Kasumi-1 (cell line): ENCODE measurements around the gene PNMA8A.
A peak's percentile ranks its signal among the peaks of the same experiment; 100 is the strongest.

Source experiments
- DNase-seq, 2 experiments: peaks; one replicate each; lab custom pipeline; 2025; lab: John Stamatoyannopoulos, UW

PNMA8A gene

GRCh38 chr19:46428239-46429135 lies 42.9 kb downstream of the PNMA8A start, which contains the start of gene PNMA8C:
TSS of gene PNMA8C (minus strand) at chr19:46428936. CDS start at chr19:46428359, 577 bp downstream.
- DNase-seq, result peak; percentile 46 to 51

GRCh38 chr19:46427518-46428045 lies 43.8 kb downstream of the PNMA8A start:
- DNase-seq, result no peak

- no peak for DNase-seq
Measured at GRCh38 chr19:46426506-46427162, 44.7 kb downstream of the PNMA8A start.

GRCh38 chr19:46426035-46426505 lies 45.3 kb downstream of the PNMA8A start:
- no peak for DNase-seq

GRCh38 chr19:46423188-46423587 lies 48.2 kb downstream of the PNMA8A start:
- DNase-seq, result no peak

GRCh38 chr19:46422344-46422743 lies 49.0 kb downstream of the PNMA8A start:
- no peak for DNase-seq

GRCh38 chr19:46420056-46420455 lies 51.3 kb downstream of the PNMA8A start:
- no peak for DNase-seq
